C4-2B (cell line): ENCODE measurements around the gene CDHR3.

Source experiments
- CTCF ChIP-seq: fragments of 450-650 bp; conservative IDR thresholded peaks from 2 replicates; pipeline ENCODE4 v1.5.1; 2017; ENCODE audit warnings: mild to moderate bottlenecking
- ZFX ChIP-seq: fragments of 450-650 bp; IDR thresholded peaks from 2 replicates; pipeline ENCODE4 v1.6.1; 2017

- no peak for TF ChIP-seq CTCF
- TF ChIP-seq ZFX = no peak
Measured at GRCh38 chr7:106034383-106034782, 71.3 kb downstream of the CDHR3 start.
